NCI-H1694 (cell line): ENCODE measurements around the gene CDK19.
"Not testable (repeated sequence)": the region's sequence is repeated elsewhere in the genome, so short reads cannot be mapped to it uniquely, and the experiment has no call there.

Experiments used
- DNase-seq: peaks from one replicate; lab custom pipeline; 2025; lab: John Stamatoyannopoulos, UW

CDK19 gene

GRCh38 chr6:110620065-110620464 is 195.2 kb downstream of the CDK19 start:
- DNase-seq = no peak

- DNase-seq = no peak
Observed at GRCh38 chr6:110619275-110619908, 195.9 kb downstream of the CDK19 start.

- no peak for DNase-seq
Observed at GRCh38 chr6:110618591-110619267, 196.5 kb downstream of the CDK19 start.

GRCh38 chr6:110617057-110617456 is 198.2 kb downstream of the CDK19 start:
- DNase-seq = no peak

GRCh38 chr6:110615722-110616121 is 199.5 kb downstream of the CDK19 start:
- no peak for DNase-seq

GRCh38 chr6:110614586-110614985 is 200.7 kb downstream of the CDK19 start:
- no peak for DNase-seq

- no peak for DNase-seq
Observed at GRCh38 chr6:110614106-110614505, 201.2 kb downstream of the CDK19 start.

GRCh38 chr6:110613356-110613755 is 201.9 kb downstream of the CDK19 start:
- DNase-seq = no peak

- DNase-seq = no peak
Observed at GRCh38 chr6:110612298-110612697, 203.0 kb downstream of the CDK19 start.

- no peak for DNase-seq
Observed at GRCh38 chr6:110609101-110609500, 206.2 kb downstream of the CDK19 start.

GRCh38 chr6:110608151-110608550 is 207.1 kb downstream of the CDK19 start:
- DNase-seq = no peak

GRCh38 chr6:110606151-110606550 is 209.1 kb downstream of the CDK19 start:
- DNase-seq = no peak

- DNase-seq = not testable (repeated sequence)
Observed at GRCh38 chr6:110600640-110601039, 214.6 kb downstream of the CDK19 start.

- no peak for DNase-seq
Observed at GRCh38 chr6:110597761-110598160, 217.5 kb downstream of the CDK19 start.

GRCh38 chr6:110596354-110596753 is 218.9 kb downstream of the CDK19 start:
- DNase-seq = no peak

GRCh38 chr6:110595112-110595511 is 220.2 kb downstream of the CDK19 start:
- no peak for DNase-seq

- no peak for DNase-seq
Observed at GRCh38 chr6:110593637-110594036, 221.6 kb downstream of the CDK19 start.

- no peak for DNase-seq
Observed at GRCh38 chr6:110592765-110593164, 222.5 kb downstream of the CDK19 start.

GRCh38 chr6:110590821-110591351 is 224.4 kb downstream of the CDK19 start:
- DNase-seq = no peak

GRCh38 chr6:110589865-110590513 is 225.3 kb downstream of the CDK19 start:
- DNase-seq = no peak

- DNase-seq = no peak
Observed at GRCh38 chr6:110587328-110587727, 227.9 kb downstream of the CDK19 start.

GRCh38 chr6:110581679-110582078 is 233.6 kb downstream of the CDK19 start:
- DNase-seq = no peak

- DNase-seq = not testable (repeated sequence)
Observed at GRCh38 chr6:110577596-110578167, 237.6 kb downstream of the CDK19 start.
